Smooth muscle cell (in vitro differentiated cells): ENCODE results near the gene DNAJC12. TPM values are rescaled to one million over a fixed set of nuclear protein-coding genes. Genes with fewer than 3 reads are reported as not detected.

Experiments used
- DNase-seq: peaks from one replicate; lab custom pipeline; 2025; ENCODE audit not compliant: unreplicated experiment; lab: John Stamatoyannopoulos, UW
- H2AFZ ChIP-seq: fragments of 200-600 bp; sonication (generic); 2 replicates; pipeline ENCODE4 v1.6.0; 2016; ENCODE audit warnings: antibody characterized with exemption, low read depth, mild to moderate bottlenecking
- H3F3A ChIP-seq: fragments of 200-600 bp; sonication (generic); 2 replicates; pipeline ENCODE4 v1.6.0; 2017; ENCODE audit warnings: antibody characterized with exemption, low read depth
- H3K27ac ChIP-seq: fragments of 200-600 bp; sonication (generic); 2 replicates; pipeline ENCODE4 v1.5.1; 2016; ENCODE audit warnings: low read depth, mild to moderate bottlenecking
- H3K27me3 ChIP-seq: fragments of 200-600 bp; sonication (generic); 2 replicates; pipeline ENCODE4 v1.6.1; 2016; ENCODE audit warnings: low read depth, mild to moderate bottlenecking
- H3K36me3 ChIP-seq: fragments of 200-600 bp; sonication (generic); 2 replicates; pipeline ENCODE4 v1.5.1; 2016; ENCODE audit warnings: low read depth
- H3K4me1 ChIP-seq: fragments of 200-600 bp; sonication (generic); 2 replicates; pipeline ENCODE4 v1.5.1; 2016; ENCODE audit warnings: low read depth
- H3K4me2 ChIP-seq: fragments of 200-600 bp; sonication (generic); 2 replicates; pipeline ENCODE4 v1.6.0; 2016; ENCODE audit warnings: mild to moderate bottlenecking
- H3K4me3 ChIP-seq: fragments of 200-600 bp; sonication (generic); 2 replicates; pipeline ENCODE4 v1.5.1; 2016; ENCODE audit warnings: mild to moderate bottlenecking
- H3K79me2 ChIP-seq: fragments of 200-600 bp; sonication (generic); 2 replicates; pipeline ENCODE4 v1.6.0; 2016; ENCODE audit warnings: low read depth, mild to moderate bottlenecking
- H3K9ac ChIP-seq: fragments of 200-600 bp; sonication (generic); 2 replicates; pipeline ENCODE4 v1.6.0; 2016; ENCODE audit warnings: low read depth
- H3K9me3 ChIP-seq: fragments of 200-600 bp; sonication (generic); replicated peaks from 2 replicates; pipeline ENCODE4 v1.5.1; 2016; ENCODE audit warnings: low read depth
- H4K20me1 ChIP-seq: fragments of 200-600 bp; sonication (generic); 2 replicates; pipeline ENCODE4 v1.6.0; 2016; ENCODE audit warnings: low read depth
- WGBS: methylation state at CpG from one replicate; pipeline ENCODE4 v1.1.7; 2016; ENCODE audit warnings: low lambda C conversion rate; 5-methylcytosine and 5-hydroxymethylcytosine counted together
- polyA plus RNA-seq: library from polyadenylated mRNA; unstranded; fragments of >200 nt; fragmentation: Nextera tagmentation; extraction: Ambion mirVana; gene quantifications from 2 replicates; pipeline ENCODE4 v1.2.1, GENCODE V29; 2016
- total RNA-seq: library from RNA; depleted of rRNA; stranded (reverse); fragments of >200 nt; gene quantifications from 2 replicates; pipeline ENCODE4 v1.2.3, GENCODE V29; 2014
- TF ChIP-seq, protein P1 (sequence below): fragments of 200-600 bp; sonication (generic); IDR thresholded peaks from 2 replicates; pipeline ENCODE4 v1.5.1; 2017; ENCODE audit warnings: borderline replicate concordance, mild to moderate bottlenecking, antibody characterized with exemption; ENCODE audit not compliant: insufficient read depth, poor library complexity, severe bottlenecking

Gene DNAJC12
- total and polyA plus RNA-seq, 2 experiments from 2014 or later: 0.82 to 2.1 TPM

DNA sequence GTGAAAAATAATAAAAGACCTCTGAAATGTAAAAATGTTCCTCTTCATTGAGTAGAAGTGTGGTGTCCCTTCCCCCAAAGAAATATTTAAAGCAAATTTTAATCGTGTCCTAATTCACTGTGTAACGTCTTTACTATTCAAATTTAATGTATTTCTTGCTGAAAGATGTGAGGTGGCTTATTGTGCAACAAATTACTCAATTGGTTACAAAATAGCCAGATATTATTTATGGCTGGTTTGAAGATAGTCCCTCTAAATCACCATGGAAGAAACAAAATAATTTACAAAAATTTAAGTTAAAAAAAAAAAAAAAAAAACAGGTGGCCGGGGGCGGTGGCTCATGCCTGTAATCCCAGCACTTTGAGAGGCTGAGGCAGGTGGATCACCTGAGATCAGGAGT is 43.7 kb downstream of the DNAJC12 start:
- peaks cover 7% of the 10 kb centered on the region for H3K4me1 ChIP-seq
- H3K4me3 ChIP-seq: no peak overlapping the region
- H3K4me2 ChIP-seq: no peak overlapping the region
- no peak overlapping the region for H2AFZ ChIP-seq
- no peak overlapping the region for H3K27ac ChIP-seq
- H4K20me1 ChIP-seq: no peaks in the 10 kb centered on the region
- H3K79me2 ChIP-seq: no peaks in the 10 kb centered on the region
- TF ChIP-seq, protein P1, sequence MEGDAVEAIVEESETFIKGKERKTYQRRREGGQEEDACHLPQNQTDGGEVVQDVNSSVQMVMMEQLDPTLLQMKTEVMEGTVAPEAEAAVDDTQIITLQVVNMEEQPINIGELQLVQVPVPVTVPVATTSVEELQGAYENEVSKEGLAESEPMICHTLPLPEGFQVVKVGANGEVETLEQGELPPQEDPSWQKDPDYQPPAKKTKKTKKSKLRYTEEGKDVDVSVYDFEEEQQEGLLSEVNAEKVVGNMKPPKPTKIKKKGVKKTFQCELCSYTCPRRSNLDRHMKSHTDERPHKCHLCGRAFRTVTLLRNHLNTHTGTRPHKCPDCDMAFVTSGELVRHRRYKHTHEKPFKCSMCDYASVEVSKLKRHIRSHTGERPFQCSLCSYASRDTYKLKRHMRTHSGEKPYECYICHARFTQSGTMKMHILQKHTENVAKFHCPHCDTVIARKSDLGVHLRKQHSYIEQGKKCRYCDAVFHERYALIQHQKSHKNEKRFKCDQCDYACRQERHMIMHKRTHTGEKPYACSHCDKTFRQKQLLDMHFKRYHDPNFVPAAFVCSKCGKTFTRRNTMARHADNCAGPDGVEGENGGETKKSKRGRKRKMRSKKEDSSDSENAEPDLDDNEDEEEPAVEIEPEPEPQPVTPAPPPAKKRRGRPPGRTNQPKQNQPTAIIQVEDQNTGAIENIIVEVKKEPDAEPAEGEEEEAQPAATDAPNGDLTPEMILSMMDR: no peak
- H3F3A ChIP-seq: no peaks in the 10 kb centered on the region
- no peaks in the 10 kb centered on the region for H3K27me3 ChIP-seq
- no peak overlapping the region for H3K9ac ChIP-seq
- H3K9me3 ChIP-seq: no peaks in the 10 kb centered on the region
- DNase-seq: no peak
- WGBS: 84% methylated on average over 4 of the region's 4 CpGs
- H3K36me3 ChIP-seq: no peaks in the 10 kb centered on the region

GRCh38 chr10:67793313-67793712 is 44.7 kb downstream of the DNAJC12 start:
- H3K36me3 ChIP-seq: no peaks in the 10 kb centered on the region
- H4K20me1 ChIP-seq: no peaks in the 10 kb centered on the region
- TF ChIP-seq, protein P1: no peak
- H3K4me2 ChIP-seq: no peak overlapping the region
- no peaks in the 10 kb centered on the region for H3K79me2 ChIP-seq
- peaks cover 7% of the 10 kb centered on the region for H3K4me1 ChIP-seq
- 25% methylated on average over 2 of the region's 2 CpGs for WGBS
- no peak overlapping the region for H3K9ac ChIP-seq
- no peak overlapping the region for H3K4me3 ChIP-seq
- no peaks in the 10 kb centered on the region for H3K9me3 ChIP-seq
- DNase-seq: no peak
- no peaks in the 10 kb centered on the region for H3F3A ChIP-seq
- no peaks in the 10 kb centered on the region for H3K27me3 ChIP-seq
- H2AFZ ChIP-seq: no peak overlapping the region
- no peak overlapping the region for H3K27ac ChIP-seq

DNA sequence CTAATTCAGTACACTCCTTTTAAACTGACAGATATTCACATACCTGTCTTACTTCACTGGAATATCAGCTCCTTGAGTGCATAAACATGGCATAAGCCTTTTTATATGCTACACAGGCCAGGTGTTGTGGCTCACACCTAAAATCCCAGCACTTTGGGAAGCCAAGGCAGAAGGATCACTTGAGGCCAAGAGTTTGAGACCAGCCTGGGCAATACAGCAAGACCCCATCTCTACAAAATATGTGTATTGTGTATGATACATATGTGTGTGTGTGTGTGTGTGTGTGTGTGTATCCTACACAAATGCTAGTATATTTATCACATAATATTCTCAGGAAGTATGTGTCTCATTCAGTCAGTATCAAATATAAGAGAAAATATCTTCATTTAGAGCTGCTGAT is 45.3 kb downstream of the DNAJC12 start:
- no peak overlapping the region for H2AFZ ChIP-seq
- H3K4me1 ChIP-seq: peaks cover 7% of the 10 kb centered on the region
- no peaks in the 10 kb centered on the region for H3K27me3 ChIP-seq
- H3K4me3 ChIP-seq: no peak overlapping the region
- no peaks in the 10 kb centered on the region for H3K79me2 ChIP-seq
- no peaks in the 10 kb centered on the region for H3F3A ChIP-seq
- no peaks in the 10 kb centered on the region for H3K9me3 ChIP-seq
- TF ChIP-seq, protein P1: no peak
- H3K36me3 ChIP-seq: no peaks in the 10 kb centered on the region
- H4K20me1 ChIP-seq: no peaks in the 10 kb centered on the region
- H3K9ac ChIP-seq: no peak overlapping the region
- no peak overlapping the region for H3K4me2 ChIP-seq
- no peak overlapping the region for H3K27ac ChIP-seq
- DNase-seq: no peak

GRCh38 chr10:67790534-67791408 is 47.2 kb downstream of the DNAJC12 start:
- Histone ChIP-seq H3K4me3 (no peak overlapping the region), H3K79me2 (no peaks in the 10 kb centered on the region), H3K4me1 (peaks cover 7% of the 10 kb centered on the region), H3K27me3 (no peaks in the 10 kb centered on the region), H2AFZ (peak overlapping the region; percentile 68), H3K9me3 (no peaks in the 10 kb centered on the region), H3K9ac (no peak overlapping the region), H3F3A (no peaks in the 10 kb centered on the region), H3K36me3 (no peaks in the 10 kb centered on the region), H4K20me1 (no peaks in the 10 kb centered on the region), H3K4me2 (no peak overlapping the region), H3K27ac (no peak overlapping the region)
- TF ChIP-seq, protein P1: no peak
- 55% methylated on average over 6 of the region's 6 CpGs for WGBS
- no peak for DNase-seq
